Endothelial cell (in vitro differentiated cells): ENCODE data around the gene NCR3LG1. TPM values are rescaled to one million over a fixed set of nuclear protein-coding genes. Genes with fewer than 3 reads are reported as not detected.

Experiments used
- DNase-seq: peaks from one replicate; pipeline ENCODE4 v3.0.0; 2021; ENCODE audit warnings: low spot score
- H3K27ac Mint-ChIP-seq: one replicate; pipeline ENCODE4 v1.8.0; 2021; ENCODE audit warnings: mixed read lengths, inconsistent platforms; ENCODE audit not compliant: unreplicated experiment
- H3K27me3 Mint-ChIP-seq: one replicate; pipeline ENCODE4 v1.8.0; 2021; ENCODE audit warnings: mild to moderate bottlenecking, moderate library complexity, mixed read lengths, inconsistent platforms; ENCODE audit not compliant: unreplicated experiment
- H3K36me3 Mint-ChIP-seq: one replicate; pipeline ENCODE4 v1.8.0; 2021; ENCODE audit warnings: mild to moderate bottlenecking, low read depth, mixed read lengths, inconsistent platforms; ENCODE audit not compliant: unreplicated experiment
- H3K4me1 Mint-ChIP-seq: one replicate; pipeline ENCODE4 v1.8.0; 2021; ENCODE audit warnings: mild to moderate bottlenecking, mixed read lengths, inconsistent platforms; ENCODE audit not compliant: unreplicated experiment
- H3K4me3 Mint-ChIP-seq: one replicate; pipeline ENCODE4 v1.8.0; 2021; ENCODE audit warnings: mild to moderate bottlenecking, mixed read lengths, inconsistent platforms; ENCODE audit not compliant: unreplicated experiment
- H3K9me3 Mint-ChIP-seq: one replicate; pipeline ENCODE4 v1.8.0; 2021; ENCODE audit warnings: mixed read lengths, inconsistent platforms; ENCODE audit not compliant: unreplicated experiment
- CTCF ChIP-seq: fragments of 200-600 bp; sonication (generic); IDR thresholded peaks from one replicate; pipeline ENCODE4 v1.5.0; 2021; ENCODE audit warnings: antibody characterized with exemption; ENCODE audit not compliant: unreplicated experiment
- total RNA-seq: library from RNA; stranded (reverse); fragmentation: NEBNext Ultra II Directional; extraction: Animal tissue kit (Norgen Biotek cat#: 25700); gene quantifications from one replicate; pipeline ENCODE4 v1.2.1, GENCODE V29; 2021; ENCODE audit not compliant: unreplicated experiment

Gene NCR3LG1
- total RNA-seq, 1 donor from 2014 or later: 0.23 TPM

- Mint-ChIP-seq H3K4me3 (no peak overlapping the region), H3K27ac (no peak overlapping the region), H3K4me1 (no peaks in the 10 kb centered on the region), H3K36me3 (no peaks in the 10 kb centered on the region), H3K9me3 (no peaks in the 10 kb centered on the region), H3K27me3 (no peaks in the 10 kb centered on the region)
- DNase-seq: no peak
- no peak for TF ChIP-seq CTCF
Observed at GRCh38 chr11:17405232-17406005, 53.8 kb downstream of the NCR3LG1 start.

- DNase-seq: no peak
- H3K27me3 Mint-ChIP-seq: no peaks in the 10 kb centered on the region
- H3K4me3 Mint-ChIP-seq: no peak overlapping the region
- no peak overlapping the region for H3K27ac Mint-ChIP-seq
- TF ChIP-seq CTCF: no peak
- no peaks in the 10 kb centered on the region for H3K36me3 Mint-ChIP-seq
- H3K4me1 Mint-ChIP-seq: peaks cover 5% of the 10 kb centered on the region
- H3K9me3 Mint-ChIP-seq: no peaks in the 10 kb centered on the region
Observed at GRCh38 chr11:17406082-17406817, 54.6 kb downstream of the NCR3LG1 start.

- Mint-ChIP-seq H3K27ac (no peak overlapping the region), H3K4me1 (peaks cover 5% of the 10 kb centered on the region), H3K36me3 (no peaks in the 10 kb centered on the region), H3K4me3 (no peak overlapping the region), H3K9me3 (no peaks in the 10 kb centered on the region), H3K27me3 (no peaks in the 10 kb centered on the region)
- TF ChIP-seq CTCF: no peak
- no peak for DNase-seq
Observed at GRCh38 chr11:17406818-17407149, 55.2 kb downstream of the NCR3LG1 start.

GRCh38 chr11:17407575-17407974 lies 56.0 kb downstream of the NCR3LG1 start:
- DNase-seq: no peak
- Mint-ChIP-seq H3K36me3 (no peaks in the 10 kb centered on the region), H3K4me3 (no peak overlapping the region), H3K27me3 (peaks cover 1% of the 10 kb centered on the region), H3K27ac (no peak overlapping the region), H3K9me3 (no peaks in the 10 kb centered on the region), H3K4me1 (peaks cover 5% of the 10 kb centered on the region)
- TF ChIP-seq CTCF: no peak

- no peak for DNase-seq
- no peak for TF ChIP-seq CTCF
- H3K36me3 Mint-ChIP-seq: no peaks in the 10 kb centered on the region
- no peak overlapping the region for H3K4me3 Mint-ChIP-seq
- H3K4me1 Mint-ChIP-seq: peaks cover 5% of the 10 kb centered on the region
- H3K27me3 Mint-ChIP-seq: peaks cover 1% of the 10 kb centered on the region
- H3K9me3 Mint-ChIP-seq: no peaks in the 10 kb centered on the region
- no peak overlapping the region for H3K27ac Mint-ChIP-seq
Observed at GRCh38 chr11:17408026-17408425, 56.4 kb downstream of the NCR3LG1 start.
